Fibroblast of peridontal ligament (primary cell): ENCODE measurements around the gene MROH2A.

ENCODE experiments used
- DNase-seq: peaks from one replicate; pipeline ENCODE4 v3.0.0-alpha.2; 2010; ENCODE audit errors: extremely low read depth

Gene MROH2A

DNA sequence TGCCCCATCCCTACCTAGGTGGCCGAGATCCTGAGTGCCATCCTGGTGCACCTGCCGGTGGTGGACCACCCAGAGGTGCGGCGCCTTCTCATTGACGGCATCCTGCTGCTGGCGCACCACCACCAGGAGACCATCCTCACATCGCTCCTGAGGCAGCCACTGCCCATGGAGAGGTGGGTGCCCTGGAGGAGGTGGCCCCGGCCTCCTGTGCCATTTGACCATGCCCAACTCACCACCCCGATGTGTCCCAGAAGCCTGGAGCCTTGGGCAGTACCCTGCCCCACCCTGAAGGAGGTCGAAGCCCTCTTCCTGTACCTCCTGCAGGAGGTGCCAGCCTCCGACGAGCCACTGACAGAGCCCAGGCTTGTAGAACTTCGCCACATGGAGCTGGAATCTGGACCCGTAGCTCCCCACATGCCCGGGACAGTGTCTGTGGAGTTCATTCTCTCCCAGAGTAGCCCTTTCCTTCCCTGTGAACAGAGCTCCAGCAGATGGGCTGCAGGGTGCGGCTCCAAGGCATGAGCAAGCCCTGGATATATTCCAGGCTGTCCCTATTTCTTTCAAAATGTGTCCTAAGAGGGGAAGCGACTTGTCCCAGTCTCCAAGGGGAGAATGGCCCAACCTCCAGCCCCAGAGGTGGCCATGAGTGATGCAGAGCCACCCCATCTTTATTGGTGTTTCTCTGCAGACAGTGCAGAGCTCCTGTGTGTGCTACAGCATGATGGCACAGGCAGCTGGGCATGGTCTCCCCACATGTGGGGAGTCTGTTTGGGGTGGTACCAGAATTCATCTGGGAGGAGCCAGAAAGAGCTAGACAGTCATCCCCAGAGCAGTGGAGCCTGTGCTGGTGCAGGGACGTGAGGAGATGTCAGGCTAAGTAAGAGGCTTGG, 42.0 kb downstream of the MROH2A start:
- DNase-seq, result no peak

- DNase-seq, result no peak
Observed at GRCh38 chr2:233820774-233821105, 42.6 kb downstream of the MROH2A start.

GRCh38 chr2:233821196-233821595, 43.1 kb downstream of the MROH2A start:
- DNase-seq, result no peak

DNA sequence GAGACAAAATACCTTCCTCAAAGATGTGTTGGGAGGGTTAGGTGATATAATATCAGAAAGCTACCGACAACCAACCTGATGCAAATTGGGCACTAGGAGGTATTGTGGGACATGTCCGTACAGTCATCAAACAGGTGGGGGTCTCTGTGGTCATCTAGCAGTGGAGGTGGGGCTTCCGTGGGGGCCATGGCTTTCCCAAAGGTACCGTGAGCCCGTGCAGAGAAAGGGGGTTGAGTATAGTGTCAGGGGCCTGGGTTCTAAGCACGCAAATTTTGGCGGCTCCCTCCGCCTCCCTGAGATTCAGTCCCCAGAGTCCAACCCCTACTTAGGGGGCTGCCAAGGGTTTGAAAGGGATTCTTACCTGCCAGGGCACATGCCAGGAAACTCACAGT, 43.6 kb downstream of the MROH2A start:
- DNase-seq, result no peak

GRCh38 chr2:233822101-233822771, 44.1 kb downstream of the MROH2A start:
- DNase-seq, result no peak

DNA sequence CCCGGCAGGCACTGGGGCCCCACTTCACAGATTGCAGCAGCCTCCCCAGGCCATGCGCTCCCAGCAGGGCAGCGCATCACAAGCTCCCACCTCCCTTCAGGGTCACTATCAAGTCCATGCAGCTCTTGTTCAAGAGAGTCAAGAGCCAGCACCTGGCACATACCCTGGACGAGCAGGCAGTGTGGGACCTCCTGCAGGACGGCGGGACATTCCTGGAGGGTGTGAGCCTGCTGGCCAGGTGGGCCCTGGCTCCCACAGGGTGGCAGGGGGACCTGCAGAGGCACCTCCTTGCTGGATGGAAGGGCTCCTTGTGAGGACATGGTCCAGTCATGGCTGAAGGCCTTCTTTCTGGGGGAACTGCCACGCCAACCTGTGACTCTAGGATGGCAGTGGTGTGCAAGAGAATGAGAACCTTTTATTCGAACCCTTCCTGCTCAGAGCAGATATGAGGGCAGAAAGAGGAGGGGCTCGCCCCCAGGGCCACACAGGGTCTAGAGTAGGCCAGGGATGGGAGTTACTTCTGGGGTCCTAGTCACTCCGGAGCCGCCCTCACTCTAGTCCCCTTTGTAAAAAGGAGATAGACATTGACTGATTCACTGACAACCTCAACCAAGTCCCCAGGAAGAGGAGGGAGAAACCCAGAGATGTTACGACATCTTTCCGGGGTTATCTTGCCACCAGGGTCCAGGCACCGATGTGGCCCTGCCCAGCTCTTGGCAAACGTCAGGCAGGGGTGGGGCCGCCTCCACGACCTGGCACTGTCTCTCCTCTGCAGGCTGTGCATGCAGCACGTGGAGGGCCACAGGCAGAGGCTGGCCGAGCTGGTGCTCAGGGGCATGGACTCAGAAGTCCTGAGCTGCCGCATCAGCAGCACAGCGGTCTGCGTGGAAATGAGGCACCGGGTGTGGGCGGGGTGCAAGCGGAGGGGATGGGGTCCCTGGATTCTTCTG, 44.9 kb downstream of the MROH2A start:
- no peak for DNase-seq

DNA sequence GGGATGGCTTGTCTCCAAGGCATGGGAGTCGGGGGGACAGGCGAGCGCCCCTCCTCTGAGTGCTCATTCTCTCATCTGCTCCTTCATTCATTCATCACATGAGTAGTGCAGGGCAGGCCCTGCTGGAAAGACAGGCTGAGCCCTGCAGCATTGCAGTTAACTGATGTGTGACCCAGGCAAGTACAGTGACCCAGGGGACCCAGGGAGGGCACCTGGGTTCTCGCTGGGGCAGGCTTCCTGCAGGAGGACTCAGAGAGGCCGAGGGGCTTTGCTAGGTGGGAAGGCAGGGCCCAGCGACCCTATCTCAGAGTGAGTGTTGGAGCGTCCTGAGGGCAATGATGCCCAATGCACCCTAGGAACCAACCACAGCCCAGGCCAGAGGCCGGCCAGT, 45.6 kb downstream of the MROH2A start:
- DNase-seq, result no peak

DNA sequence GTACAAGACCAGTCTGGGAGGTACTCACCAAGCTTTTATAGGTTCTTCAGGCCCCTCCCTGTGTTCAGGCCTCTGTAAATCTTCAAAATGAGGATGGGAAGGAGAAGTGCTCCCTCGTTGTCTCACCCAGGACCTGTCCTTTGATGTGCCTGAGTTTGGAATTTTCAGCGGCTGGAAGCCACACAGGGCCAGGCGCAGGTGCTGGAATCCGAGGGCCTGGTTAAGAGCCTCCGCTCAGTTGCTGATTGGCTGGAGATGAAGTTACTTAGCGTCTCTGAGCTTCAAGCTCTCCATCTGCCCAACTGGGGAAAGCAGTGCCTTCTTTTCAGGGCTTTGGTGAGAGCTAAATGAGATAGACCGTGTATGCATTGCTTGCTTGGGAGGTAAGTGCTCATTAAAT, 46.2 kb downstream of the MROH2A start:
- DNase-seq, result no peak

GRCh38 chr2:233828546-233829192, 50.5 kb downstream of the MROH2A start:
- no peak for DNase-seq

DNA sequence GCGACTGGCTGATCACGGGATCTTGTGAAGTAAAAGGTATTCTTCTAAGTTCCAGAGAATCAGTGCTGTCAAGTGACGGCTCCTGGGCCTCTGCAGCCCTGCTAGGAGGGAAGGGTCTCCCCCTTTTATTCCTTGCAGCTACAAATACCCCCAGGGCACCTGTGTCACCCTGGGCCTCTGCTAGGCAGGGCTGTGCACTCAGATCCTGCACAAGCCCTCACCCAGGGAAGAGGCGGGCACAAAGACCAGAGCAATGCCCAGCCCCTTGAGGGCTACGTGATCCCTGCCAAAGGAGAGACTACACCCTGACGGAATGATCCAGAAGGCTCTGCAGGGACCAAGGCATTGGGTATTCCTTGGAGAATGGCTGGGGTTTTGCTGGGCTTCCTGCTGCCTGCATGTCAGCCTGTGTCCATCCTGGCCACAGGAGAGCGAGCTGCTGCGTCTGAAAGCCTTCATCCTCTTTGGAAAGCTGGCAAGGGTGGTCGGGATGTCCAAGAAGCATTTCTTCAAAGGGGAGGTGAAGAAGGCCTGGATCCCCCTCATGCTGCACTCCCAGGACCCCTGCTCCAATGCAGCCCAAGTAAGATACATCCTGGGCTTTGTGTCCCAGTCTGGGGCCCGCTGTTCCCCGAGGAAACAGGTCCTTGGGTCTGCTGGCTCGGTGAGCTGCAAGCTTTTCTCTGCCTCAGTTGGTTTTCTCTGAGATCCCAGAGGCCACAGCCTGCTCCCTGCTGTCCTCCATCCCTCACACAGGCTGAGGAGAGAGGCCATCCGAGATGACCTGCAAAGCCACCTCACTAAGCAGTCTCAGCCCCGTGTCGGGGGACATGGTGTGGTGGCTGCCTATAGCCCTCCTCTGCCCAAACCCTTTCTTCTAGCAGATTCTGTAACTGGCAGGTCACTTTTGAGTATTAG, 51.3 kb downstream of the MROH2A start:
- DNase-seq, result no peak

DNA sequence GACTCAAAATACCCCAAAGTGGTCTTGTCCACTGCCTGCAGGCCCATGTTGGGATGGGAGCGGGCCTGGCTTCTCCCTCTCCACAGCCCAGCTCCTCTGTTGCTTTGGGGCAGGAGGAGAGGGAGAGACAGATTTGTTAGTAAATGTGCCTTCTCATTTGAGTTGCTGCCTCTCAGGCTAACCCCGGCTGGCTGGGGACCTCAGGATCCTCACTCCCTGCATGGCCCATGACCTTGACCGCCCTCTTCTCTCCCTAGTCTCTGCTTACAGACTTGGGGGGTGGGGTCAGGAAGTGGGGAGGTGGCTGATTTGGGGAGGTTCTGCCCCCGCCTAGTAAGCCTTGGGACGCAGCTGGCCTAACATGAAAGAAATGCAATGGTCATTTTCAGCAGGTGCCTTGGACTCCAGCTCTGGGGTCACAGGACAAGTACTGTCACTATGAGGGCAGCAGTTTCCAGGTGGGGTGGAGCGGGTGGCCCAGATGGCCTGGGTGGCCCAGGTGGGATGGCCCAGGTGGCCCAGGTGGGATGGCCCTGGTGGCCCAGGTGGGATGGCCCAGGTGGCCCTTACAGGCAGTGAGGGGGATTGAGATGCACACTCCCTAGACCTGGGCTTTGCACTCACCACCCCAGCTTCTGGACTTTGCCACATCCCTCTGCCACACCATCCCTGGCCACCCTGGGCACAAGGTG, 52.1 kb downstream of the MROH2A start:
- DNase-seq, result no peak

DNA sequence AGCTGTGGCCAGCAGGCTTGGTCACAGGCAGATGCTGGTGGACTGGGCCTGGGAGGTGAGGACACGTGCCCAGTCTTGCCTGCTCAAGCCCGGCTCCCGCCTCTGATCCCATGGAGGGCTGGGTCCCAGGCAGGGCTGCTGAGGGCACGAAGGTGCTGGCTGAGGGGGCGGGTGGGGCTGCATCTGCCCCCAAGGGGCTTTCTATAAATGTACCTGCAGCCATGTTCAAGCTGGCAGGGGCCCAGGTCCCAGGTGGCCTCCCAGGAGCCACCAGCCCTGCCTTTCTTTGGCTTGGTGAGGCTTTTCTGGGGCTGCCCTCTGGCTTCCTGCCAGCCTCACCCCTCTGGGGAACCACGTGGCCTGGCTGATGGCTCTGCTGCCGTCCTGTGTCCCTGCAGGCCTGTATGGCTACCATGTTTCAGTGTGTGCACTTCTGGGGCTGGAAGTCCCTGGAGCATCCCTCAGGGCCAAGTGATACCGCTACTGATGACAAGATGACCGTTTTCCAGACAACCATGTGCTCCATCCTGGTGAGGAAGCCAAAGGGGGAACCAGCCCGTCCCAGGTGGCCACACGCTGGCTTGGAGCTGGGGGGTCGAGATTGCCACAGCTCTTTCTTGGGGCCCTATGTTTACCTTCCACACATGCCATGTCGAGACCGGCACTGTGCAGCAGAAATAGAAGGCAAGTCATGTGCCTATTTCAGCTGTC, 53.0 kb downstream of the MROH2A start:
- DNase-seq, result no peak

DNA sequence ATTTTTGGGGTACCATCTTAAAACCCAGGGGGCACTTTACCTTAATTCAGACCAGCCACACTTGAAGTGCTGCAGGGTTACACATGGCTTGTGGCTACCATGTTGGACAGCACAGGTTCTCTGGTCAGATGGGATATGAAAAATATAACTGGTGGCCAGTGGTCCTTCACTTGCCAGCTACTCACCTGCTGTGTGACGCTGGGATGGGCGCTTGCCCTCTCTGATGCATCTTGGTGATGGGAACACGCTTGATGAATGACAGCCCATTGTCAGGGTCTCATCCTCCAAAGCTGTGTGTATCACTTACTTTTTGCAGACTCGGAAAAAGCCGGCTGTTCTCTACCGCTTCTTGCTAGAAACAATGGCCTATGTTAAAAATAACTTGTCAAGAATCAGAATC, 53.7 kb downstream of the MROH2A start:
- DNase-seq, result no peak

GRCh38 chr2:233832414-233832813, 54.3 kb downstream of the MROH2A start:
- DNase-seq, result peak; percentile 55

DNA sequence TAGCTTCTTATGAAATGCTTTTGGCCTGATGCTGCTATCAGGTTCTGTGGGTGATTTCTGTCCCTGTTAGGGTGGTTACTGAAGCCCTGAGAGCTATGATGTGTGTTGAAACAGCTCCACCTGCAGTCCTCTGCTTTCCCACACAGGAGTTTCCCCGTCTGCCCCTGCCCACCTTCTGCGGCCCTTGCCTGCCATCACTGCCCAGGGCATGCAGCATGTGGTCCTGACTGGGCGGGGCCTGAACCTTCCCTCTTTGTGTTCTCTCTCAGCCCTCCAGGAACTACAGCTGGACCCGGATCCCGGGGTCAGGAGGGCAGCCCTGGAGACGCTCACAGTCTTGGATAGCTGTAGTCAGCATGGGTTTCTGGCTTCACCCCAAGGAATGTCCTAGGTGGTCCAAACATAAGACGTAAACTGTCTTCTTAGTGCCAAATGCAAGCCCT, 54.8 kb downstream of the MROH2A start:
- peak; percentile 74 for DNase-seq

GRCh38 chr2:233833345-233833744, 55.2 kb downstream of the MROH2A start:
- no peak for DNase-seq

DNA sequence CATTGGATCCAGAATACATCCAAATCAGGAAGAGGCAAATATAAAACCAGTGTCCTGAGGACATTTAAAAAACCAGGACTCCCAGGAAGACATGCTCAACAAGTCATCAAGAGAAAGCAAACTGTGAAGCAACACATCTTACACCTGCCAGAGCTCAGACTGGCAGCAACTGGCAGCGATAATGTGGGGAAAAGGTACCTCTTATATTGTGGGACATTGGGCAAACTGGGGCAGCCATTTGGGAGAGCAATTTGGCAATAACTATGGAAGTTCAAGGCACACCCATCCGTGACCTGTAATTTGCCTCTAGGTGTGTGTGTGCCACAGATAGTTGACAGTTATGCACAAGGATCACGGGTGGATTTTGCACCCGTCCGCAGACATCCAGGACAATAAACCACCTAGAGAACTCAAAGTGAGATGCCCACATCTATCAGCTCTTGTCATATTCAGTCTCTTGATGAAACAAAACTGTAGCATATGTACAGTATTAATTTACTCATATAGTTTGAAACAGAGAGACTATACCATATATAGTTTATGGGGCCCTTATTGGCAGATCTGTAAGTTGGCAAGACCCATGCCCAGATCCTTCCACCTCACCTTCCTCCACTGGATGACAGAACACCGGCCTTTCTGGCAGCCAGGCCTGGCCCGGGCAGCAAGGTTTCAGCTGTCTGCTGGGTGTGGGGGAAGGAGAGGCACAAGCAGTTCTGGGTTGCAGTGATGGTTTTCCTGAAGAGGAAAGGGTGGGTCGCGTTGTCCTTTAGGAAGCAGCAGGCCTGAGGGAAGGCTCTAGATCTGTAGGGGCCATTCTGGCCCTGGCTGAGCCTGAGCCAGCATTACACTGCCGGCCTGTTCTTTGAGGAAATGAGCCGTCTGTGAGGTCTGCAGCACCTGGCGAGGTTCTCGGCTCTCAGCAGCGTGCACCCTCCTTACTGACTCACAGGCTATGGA, 57.4 kb downstream of the MROH2A start:
- DNase-seq, result no peak

DNA sequence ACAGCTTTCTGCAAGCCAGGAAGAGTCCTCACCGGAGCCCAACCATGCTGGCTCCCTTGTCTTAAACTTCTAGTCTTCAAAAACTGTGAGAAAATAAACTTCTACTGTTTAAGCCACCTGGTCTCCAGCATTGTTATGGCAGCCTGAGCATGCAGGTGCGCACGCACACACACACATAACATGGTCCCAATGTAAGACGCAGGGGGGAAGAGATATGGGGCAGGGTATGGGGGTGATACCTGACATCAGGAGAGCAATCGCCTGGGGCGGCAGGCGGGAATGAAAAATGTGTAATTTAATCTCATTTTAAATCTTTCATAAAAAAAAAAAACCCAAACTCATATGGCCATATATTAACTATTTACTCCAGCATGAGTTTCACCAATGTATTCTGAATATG, 58.2 kb downstream of the MROH2A start:
- DNase-seq, result no peak
